Stimulated activated CD8-positive, alpha-beta memory T cell treated with anti-CD3 and anti-CD28 coated beads, Interleukin-4, amount 100 ng/mL, for 1 hour (primary cell): Measurements from ENCODE around the gene HECTD1.

Experiments
- DNase-seq, 2 donors: peaks; one replicate each; pipeline ENCODE4 v3.0.0-alpha.2; 2020; ENCODE audit warnings: low read depth in 2 of 2, low spot score in 1 of 2

Gene HECTD1

GRCh38 chr14:31159682-31160296 is 47.8 kb downstream of the HECTD1 start:
- DNase-seq, result no peak

- DNase-seq, result no peak
Measured at GRCh38 chr14:31154956-31155355, 52.6 kb downstream of the HECTD1 start.

GRCh38 chr14:31142455-31143087 is 65.0 kb downstream of the HECTD1 start:
- no peak for DNase-seq

- DNase-seq, result no peak
Measured at GRCh38 chr14:31139301-31139847, 68.2 kb downstream of the HECTD1 start.

GRCh38 chr14:31138301-31138700 is 69.3 kb downstream of the HECTD1 start:
- no peak for DNase-seq

- no peak for DNase-seq
Measured at GRCh38 chr14:31137214-31137889, 70.2 kb downstream of the HECTD1 start.

GRCh38 chr14:31133133-31133532 is 74.5 kb downstream of the HECTD1 start:
- DNase-seq, result no peak

- DNase-seq, result no peak
Measured at GRCh38 chr14:31128601-31129526, 78.7 kb downstream of the HECTD1 start.

GRCh38 chr14:31127690-31128089 is 79.9 kb downstream of the HECTD1 start:
- DNase-seq, result no peak

- no peak for DNase-seq
Measured at GRCh38 chr14:31126680-31127079, 80.9 kb downstream of the HECTD1 start.

GRCh38 chr14:31125231-31125630 is 82.4 kb downstream of the HECTD1 start:
- DNase-seq, result no peak

GRCh38 chr14:31124197-31124596 is 83.4 kb downstream of the HECTD1 start:
- no peak for DNase-seq

- DNase-seq, result no peak
Measured at GRCh38 chr14:31122921-31123320, 84.7 kb downstream of the HECTD1 start.

GRCh38 chr14:31122098-31122611 is 85.4 kb downstream of the HECTD1 start:
- no peak for DNase-seq

GRCh38 chr14:31118892-31119291 is 88.7 kb downstream of the HECTD1 start:
- no peak for DNase-seq

- DNase-seq, result no peak
Measured at GRCh38 chr14:31113794-31114193, 93.8 kb downstream of the HECTD1 start.

GRCh38 chr14:31110872-31111271 is 96.7 kb downstream of the HECTD1 start:
- DNase-seq, result no peak

- DNase-seq, result no peak
Measured at GRCh38 chr14:31109257-31109656, 98.3 kb downstream of the HECTD1 start.

- no peak for DNase-seq
Measured at GRCh38 chr14:31106768-31107167, 100.8 kb downstream of the HECTD1 start.

GRCh38 chr14:31097081-31097480 is 110.5 kb downstream of the HECTD1 start:
- no peak for DNase-seq

GRCh38 chr14:31096255-31096654 is 111.3 kb downstream of the HECTD1 start:
- no peak for DNase-seq
